ENCODE data around the gene EPRS1.
A peak's percentile ranks its signal among the peaks of the same experiment; 100 is the strongest.
"Not testable (repeated sequence)": the region's sequence is repeated elsewhere in the genome, so short reads cannot be mapped to it uniquely, and the experiment has no call there.

Gene EPRS1

DNA sequence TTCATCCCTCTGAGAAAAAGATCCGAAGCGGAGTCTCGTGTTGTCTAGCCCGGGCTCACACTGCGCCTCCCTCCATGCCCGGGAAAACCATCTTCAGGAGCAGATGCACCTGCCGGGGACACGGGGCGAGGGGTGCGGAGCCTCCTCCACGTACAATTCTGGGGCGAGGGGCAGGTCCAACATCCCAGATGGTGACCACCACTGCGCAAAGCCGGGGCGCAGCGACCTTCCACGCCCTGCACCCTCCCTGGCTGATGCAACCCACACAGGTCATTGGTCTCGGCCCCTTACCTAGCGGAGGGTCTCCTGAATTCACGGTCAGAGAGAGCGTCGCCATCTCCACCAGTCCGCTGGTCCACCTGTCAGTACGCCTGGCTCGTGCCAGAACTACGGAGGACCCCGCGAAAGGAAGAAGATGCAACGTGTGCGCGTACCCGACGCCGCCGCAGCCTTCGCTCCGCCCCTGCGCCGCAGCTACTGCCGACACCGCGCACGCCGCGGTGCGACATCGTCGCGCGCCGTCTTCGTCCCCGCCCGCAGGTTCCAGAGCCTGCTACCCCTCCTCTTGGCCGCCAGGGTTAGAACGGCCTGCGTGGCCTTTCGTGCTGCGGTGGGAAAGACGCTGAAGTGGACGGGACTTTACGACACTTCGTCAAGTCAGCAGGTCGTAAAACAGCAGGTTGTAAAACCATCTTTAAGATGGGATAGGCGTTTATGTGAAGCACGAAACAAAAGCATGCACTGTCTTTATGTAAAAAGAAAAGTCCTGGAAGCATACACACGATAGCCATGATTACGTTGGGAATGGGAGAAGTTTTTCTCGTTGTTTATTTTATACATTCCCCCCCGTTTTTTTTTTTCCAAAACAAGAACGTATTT, at the start of gene EPRS1:
Gene EPRS1 (minus strand): TSS at position 454 of the 879 bp plus-strand sequence. CDS start 117 bp downstream, at position 337.
- DNase-seq, result peak; percentile 96

- peak; percentile 65 for DNase-seq
Measured at GRCh38 chr1:220094016-220094911, 48.0 kb upstream of the EPRS1 start, which contains the start of gene IARS2. Gene IARS2 (plus strand): TSS chr1:220094132. CDS start chr1:220094217, 85 bp downstream.

DNA sequence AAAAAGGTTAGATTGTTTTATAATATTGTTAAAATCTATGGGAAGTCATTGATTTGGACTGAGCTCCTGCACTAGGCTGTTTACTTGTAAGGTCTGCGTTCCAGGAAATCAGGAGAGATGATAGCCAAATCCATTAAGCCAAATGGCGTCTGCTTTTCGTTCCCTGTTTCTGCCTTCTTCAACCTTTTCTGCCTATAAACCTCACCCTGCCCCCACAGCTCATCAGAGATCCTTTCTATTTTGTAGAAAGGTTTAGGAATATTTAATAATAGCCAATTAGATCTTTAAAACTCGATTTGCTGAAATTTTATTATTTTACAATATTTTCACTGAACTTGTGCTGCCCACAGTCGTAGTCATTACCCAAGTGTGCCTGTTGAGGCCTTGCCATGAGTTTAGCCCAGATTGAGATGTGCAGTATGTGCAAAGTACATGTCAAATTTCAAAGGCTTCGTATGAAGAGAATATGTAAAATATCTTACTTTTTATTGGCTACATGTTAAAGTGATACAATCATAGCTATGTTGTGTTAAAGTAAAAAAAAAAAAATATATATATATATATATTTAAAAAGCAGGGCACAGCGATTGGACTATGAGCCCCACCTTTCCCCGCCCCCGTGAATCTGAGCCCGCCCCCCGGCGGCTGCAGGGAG, 47.2 kb upstream of the EPRS1 start:
- DNase-seq, result no peak

DNA sequence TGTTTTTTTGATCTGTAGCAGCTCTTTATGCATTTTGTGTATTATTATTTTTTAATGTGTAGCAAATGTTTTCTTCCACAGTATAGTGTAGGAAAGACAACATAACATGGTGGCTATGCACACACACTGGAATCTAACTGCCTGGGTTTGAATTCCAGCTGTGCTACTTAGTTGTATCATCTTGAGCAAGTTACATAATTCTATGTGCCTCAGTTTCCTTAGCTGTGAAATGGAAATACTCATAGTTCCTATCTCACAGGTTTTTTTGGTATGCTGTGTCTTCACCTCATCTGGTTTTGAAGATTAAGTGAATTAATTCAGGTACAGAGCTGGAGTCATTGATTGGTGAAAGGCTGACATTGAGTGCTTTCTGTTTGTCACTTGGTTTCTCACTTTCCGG, 46.4 kb upstream of the EPRS1 start:
- DNase-seq, result no peak

DNA sequence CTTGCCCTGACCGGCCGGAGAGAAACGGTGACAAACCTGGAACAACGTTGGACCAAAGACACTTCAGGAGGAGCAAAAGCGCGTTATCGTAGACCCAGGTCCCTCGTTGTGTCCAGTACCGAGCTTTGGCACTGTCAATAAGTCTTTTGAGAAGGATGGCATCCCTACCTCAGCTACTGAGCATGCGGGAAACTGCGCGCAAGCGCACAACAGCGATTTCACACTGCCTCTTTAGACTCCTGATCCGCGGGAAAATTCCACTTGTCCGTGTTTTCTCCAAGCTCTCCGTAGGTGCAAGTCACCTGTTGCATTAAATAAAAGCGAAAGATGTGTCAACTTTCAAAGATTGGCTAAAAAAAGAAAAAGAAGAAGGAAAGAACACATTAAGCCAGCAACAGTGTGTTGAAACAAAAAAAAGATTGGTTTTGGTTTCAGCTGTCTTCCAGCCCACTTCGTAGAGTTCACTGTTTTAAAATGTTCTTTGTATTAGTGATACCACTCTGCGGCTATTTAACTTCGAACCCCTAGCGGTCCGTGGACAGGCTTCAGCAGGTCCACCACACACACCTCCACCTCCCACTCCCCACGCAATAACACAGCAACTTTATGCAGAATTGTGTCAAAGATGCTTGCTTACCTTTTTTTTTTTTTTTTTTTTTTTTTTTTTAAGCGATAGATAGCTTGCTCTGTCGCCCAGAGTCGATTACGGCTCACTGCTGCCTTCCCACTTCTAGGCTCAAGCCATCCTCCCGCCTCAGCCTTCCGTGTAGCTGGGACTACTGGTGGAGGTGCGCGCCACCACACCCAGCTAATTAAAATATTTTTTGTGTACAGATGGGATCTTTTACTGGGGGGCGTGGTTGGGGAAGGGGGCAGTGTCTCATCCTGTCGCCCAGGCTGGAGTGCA, 43.6 kb upstream of the EPRS1 start, which contains the start of gene BPNT1:
Gene BPNT1 (minus strand): TSS at position 139 of the 907 bp plus-strand sequence. CDS start 9,942 bp downstream, outside the sequence.
- DNase-seq, result peak; percentile 93

GRCh38 chr1:220086261-220086686, 40.0 kb upstream of the EPRS1 start:
- not testable (repeated sequence) for DNase-seq

- no peak for DNase-seq
Measured at GRCh38 chr1:220084460-220084859, 38.2 kb upstream of the EPRS1 start.

GRCh38 chr1:220077887-220078286, 31.6 kb upstream of the EPRS1 start:
- DNase-seq, result no peak

DNA sequence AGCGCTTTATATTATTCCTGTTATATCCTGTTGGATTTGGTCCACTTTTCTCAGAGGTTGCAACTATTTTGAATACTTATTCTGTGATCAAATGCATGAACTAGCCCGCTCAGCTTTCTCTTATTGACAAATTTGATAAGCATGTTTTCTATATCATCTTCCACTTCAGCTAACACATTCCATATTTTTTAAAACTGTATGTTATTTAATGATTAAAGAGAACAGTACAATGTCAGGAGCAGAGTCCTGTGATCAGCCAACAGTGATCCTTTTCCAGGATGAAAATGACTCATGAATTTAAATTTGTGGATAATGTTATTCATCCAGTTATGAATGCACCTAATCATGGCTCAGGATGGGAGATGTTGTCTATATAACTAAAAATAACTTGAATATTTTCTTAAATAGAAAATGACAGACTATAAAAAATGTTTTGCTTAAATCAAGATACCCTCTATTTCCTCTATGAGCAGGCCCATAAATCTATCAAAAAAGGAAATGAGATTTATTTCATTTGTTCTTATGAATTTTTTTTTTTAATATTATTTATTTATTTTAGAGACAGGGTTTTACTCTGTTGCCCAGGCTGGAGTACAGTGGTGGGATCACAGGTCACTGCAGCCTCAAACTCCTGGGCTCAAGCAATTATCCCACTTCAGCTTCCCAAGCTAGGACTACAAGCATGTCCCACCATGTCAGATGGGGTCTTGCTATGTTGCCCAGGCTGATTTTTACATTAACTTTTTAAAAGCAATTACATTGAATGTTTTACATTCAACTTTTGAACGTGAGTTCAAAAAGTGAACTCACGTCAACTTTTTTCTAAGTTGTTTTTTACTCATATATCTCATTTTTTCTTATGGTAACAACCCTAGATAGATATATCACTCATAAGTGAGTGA, 30.8 kb upstream of the EPRS1 start:
- DNase-seq, result no peak

GRCh38 chr1:220067269-220068204, 21.2 kb upstream of the EPRS1 start:
- no peak for DNase-seq

- no peak for DNase-seq
Measured at GRCh38 chr1:220062629-220063028, 16.3 kb upstream of the EPRS1 start.

DNA sequence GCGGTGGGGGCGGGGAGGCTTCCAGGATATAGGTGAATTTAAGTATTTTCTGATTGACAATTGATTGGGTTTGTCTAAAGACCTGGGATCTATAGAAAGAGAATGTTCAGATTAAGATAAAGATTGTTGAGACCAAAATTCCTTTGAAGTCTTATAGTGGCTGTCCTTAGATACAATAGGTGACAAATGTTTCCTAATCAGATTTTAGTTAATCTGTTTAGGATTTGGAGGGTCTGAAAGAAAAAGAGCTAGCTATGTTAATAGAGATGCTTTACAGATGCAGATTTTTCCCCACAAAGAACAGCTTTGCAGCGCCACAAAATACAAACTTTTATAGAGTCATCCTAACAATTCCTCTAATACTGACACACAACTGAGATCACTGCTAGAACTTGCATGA, 14.6 kb upstream of the EPRS1 start:
- DNase-seq, result no peak

DNA sequence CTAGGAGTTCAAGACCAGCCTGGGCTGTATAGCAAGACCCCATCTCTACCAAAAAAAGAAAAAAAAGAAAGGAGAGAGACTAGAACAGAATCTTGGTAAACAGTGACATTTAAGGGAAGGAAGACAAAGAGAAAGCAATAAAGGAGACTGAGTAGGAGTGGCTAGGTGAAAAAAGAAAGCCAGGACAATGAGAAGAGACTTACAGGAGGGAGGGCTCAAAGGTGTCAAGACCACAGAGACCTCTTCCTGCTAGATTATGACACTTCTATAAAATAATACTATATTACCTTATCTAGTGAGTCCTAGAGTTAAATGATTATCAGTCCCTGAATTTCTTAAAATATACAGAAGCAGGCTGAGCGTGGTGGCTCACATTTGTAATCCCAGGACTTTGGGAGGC, 10.1 kb upstream of the EPRS1 start:
- DNase-seq, result no peak

- DNase-seq, result no peak
Measured at GRCh38 chr1:220045356-220046051, 801 bp downstream of the EPRS1 start.

DNA sequence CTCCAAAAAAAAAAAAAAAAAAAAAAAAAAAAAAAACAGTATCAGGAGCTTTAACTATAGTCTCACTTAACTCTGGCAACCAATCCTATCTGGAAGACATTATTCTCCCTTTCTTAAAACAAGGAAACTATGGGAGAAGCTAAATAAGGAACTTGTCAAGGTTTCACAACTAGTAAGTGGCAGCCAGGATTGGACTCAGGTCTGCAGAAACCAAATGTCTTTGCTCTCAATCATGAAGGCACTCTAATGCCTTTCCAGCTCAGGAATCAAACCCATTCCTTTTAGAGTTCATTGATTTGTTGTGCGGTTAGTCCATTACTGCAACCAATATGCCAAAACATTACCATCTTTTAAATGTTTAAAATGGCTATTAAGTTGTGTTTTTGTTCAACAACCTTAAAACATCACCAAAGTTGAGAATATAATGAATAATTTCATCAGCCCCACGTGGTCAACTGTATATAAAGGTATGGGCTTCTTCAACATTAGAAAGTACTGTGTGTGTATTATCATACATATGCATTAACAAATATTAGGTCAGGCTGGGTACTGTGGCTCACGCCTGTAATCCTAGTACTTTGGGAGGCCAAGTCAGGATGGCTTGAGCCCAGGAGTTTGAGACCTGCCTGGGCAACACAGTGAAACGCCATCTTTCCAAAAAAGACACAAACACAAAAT, 1.5 kb downstream of the EPRS1 start:
- no peak for DNase-seq

- no peak for DNase-seq
Measured at GRCh38 chr1:220043646-220044045, 2.7 kb downstream of the EPRS1 start.

- DNase-seq, result no peak
Measured at GRCh38 chr1:220040028-220040596, 6.2 kb downstream of the EPRS1 start.

DNA sequence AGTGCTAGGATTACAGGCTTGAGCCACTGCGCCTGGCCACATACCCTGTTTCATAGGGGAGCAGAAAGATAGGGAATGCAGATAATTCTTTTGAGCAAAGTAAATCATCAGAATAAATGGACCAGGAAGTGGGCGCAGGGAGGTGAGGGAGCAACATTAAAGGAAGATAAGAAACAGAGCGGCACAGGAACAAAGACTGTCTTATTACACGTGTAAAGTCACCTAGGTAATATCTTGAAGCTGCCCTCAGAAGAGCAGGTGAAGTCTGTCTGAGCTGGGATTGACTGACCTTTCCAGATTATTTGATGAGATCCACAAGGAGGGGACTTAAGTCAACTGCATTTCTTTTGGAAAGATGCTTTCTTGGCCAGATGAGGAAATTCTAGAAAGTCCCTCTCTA, 7.7 kb downstream of the EPRS1 start:
- no peak for DNase-seq

Measured in NCI-H446 treated with DMSO at 0.1 percent for 48 hours (cell line).